NT2/D1 (cell line): ENCODE data around the gene AKNA.

Source experiments
- SUZ12 ChIP-seq: IDR thresholded peaks from 2 replicates; pipeline ENCODE4 v1.6.1; 2011; ENCODE audit not compliant: insufficient read length, insufficient read depth; ENCODE audit errors: extremely low read depth
- YY1 ChIP-seq: IDR thresholded peaks from 2 replicates; pipeline ENCODE4 v1.6.1; 2011; ENCODE audit not compliant: insufficient read length, insufficient read depth
- ZNF274 ChIP-seq: IDR thresholded peaks from 2 replicates; pipeline ENCODE4 v1.6.1; 2011; ENCODE audit warnings: mild to moderate bottlenecking, low read depth, low read length

DNA sequence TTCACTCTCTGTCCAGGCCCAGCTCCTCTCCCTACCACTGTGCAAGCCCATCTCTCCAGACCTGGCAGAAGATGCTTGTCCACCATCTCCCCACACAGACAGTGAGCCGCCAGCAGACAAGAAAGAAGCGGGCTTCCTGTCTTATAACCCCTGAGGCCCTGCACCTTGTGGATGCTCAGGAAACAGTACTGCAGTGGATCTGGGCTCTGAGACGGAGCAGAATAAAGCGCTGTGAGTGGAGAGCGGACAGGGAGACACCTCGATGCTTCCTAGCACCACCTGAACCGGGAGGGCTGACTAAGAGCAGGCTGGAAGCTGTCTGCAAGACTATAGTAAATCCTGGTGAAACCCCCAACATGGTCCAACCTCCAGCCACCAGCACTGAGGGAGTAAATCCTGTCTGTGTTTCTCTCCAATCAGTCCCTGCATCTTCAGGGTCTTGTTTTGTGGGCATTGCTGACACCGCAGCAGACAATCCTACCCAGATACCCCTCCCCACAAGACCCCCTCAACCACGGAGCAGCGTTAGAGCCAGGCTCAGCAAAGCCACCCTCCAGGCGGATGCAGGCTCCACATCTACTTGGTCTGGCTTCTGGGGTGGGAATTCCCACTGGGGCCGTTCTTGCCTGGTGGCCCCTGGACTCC lies 39.4 kb downstream of the AKNA start:
- TF ChIP-seq YY1 (no peak), ZNF274 (no peak), SUZ12 (no peak)
